GM19372 (cell line): ENCODE measurements around the gene MAPK13.

ENCODE experiments used
- ATAC-seq: cut with Tn5 transposase; IDR thresholded peaks from one replicate; pipeline ENCODE4 v1.9.1; 2021; ENCODE audit warnings: mild to moderate bottlenecking, low read depth, moderate library complexity; ENCODE audit not compliant: unreplicated experiment

The MAPK13 gene

DNA sequence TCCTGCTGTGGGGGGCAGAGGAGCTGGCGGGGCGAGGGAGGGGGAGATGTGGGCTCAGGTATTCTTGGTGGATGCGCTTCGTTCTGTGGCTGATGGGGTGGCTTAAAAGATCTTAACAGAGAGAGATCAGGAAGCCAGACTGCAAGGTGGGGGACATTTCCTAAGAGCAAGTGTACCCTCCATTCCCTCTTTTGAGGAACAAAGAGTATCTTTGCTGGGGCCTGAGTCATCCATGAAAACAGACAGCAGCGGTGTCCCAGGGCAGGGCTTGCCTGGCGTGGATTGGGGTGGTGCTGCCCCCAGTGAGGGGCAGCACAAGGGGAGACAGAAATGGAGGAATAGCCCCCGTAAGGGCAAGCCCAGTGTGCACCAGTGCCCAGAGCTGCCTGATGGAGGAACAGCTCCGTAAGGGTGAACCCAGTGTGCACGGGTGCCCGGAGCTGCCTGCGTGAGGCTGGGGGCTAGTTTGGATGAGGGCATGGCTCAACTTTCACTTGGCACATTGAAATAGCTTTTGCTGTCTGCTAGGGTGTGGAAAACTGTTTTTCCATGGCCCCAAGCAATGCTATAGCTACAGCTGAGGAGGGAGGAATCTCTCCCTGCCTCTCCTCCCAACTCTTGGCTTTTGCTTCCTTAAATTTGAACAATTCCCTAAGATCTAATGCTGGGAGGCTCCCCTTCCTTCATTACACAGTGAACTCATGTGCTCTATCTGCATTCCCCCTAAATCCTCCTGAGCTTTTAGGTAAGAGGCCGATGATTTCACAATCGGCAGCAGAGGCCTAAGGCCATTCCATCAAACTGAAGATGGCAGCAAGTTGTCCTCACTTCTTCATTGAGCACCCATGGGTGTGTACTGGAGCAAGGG lies 12.9 kb downstream of the MAPK13 start:
- no peak for ATAC-seq

DNA sequence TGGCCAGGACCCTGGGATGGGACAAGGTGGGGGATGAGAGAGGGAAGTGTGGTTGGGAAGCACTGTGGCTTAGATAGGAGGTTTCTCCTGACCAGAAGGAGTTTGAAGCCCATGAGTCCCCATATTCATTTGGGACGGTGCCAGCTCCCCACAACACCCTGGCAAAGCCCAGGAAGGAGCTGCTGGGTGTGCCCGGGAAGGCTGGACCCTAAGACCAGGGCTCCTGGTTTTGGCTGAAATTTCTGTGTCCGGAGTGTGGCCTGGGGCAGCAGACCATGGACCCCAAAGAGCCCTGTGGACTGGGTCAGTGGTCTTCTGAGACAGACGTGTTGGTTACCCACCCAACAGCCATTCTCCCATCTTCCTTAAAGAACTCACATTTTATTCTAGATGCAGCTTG lies 15.2 kb downstream of the MAPK13 start:
- ATAC-seq = no peak

GRCh38 chr6:36147294-36147693 lies 17.0 kb downstream of the MAPK13 start:
- ATAC-seq = no peak

DNA sequence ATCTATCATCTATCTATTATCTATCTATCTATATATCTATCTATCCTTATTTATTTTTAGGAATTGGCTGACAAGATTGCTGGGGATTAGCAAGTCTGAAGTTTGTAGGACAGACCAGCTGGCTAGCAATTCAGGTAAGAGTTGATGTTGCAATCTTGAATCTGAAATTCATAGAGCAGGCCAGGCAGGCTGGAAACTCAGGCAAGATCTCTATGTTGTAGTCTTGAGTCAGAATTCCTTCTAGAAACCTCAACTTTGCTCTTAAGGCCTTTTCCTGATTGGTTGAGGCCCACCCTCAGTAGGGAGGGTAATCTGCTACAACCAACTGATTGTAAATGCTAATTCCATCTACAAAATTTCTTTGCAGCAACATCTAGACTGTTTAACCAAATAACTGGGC lies 19.2 kb downstream of the MAPK13 start:
- no peak for ATAC-seq

- ATAC-seq = no peak
Measured at GRCh38 chr6:36150283-36150682, 20.0 kb downstream of the MAPK13 start.

DNA sequence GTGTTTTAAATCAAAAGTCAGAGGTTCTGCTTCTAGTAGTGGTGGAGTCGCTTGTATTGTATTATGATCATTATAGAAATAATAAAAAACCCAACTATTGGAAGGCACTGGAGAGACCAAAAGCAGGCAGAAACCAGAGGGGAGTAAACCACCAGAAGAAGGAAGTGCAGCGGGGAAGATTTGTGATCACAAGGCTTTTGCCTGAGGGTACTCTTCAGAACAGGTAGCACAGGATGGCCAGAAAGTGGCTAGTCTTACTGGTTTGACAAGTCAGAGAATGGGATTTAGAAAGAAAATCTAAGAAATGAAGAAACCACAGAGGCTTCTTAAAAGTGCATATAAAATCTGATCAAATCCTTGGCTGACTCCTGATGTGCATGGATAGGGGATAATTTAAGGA lies 24.0 kb downstream of the MAPK13 start:
- no peak for ATAC-seq

GRCh38 chr6:36155662-36156061 lies 25.3 kb downstream of the MAPK13 start:
- ATAC-seq = no peak

GRCh38 chr6:36160147-36160760 lies 29.9 kb downstream of the MAPK13 start:
- no peak for ATAC-seq

DNA sequence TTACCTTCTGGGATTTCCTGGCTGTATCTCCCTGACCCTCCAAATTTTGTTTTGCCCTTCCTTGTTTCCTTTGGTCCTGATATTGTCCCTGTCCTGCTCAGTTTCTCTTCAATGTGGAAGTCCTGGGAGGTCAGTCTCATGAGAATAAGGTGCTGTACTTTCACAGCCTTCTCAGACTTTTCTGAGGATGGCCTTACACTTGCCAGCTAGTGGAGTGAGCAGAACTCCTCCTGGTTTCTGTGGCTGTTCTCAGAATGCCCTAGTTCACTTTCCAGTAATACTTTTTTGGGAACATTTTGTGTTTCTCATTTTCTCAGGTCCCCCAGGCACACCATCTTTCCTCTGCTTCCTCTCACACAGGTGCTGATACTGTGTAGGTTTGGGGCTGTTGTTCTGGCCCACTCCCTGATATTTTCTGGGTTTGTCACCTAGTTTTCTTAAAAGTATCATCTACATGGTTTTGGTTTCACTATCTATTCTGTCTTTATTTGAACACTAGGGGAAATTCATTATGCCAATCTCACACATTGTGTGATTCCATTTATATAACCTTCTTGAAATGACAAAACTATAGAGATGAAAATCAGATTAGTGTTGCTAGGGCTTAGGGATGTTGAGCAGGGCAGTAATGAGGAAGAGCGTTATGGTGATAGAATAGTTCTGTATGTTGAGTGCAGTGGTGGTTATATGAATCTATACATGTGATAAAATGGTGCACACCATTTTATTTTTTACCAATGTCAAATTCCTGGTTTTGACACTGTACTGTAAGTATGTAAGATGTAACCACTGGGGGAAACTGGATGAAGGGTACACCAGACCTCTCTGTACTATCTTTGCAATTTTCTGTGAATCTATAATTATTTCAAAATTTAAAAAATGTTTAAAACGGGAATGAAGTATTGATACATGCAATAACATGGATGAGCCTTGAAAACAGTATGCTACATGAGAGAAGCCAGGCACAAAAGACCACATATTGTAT lies 39.0 kb downstream of the MAPK13 start:
- ATAC-seq = no peak

DNA sequence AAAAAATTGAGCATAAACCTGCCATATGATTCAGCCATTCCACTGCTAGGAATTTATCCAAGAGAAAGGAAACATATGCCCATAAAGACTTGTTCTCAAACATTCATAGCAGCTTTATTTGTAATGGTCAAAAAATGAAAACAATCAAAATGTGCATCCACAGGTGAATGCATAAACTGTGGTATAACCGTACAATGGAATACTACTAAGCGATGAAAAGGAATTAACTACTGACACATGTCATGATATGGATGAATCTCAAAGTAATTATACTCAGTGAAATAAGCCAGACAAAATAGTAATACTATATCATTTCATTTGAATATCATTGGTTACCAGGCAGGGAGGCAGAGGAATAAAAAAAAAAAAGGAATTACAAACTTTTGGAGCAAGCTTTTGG lies 40.4 kb downstream of the MAPK13 start:
- ATAC-seq = no peak

DNA sequence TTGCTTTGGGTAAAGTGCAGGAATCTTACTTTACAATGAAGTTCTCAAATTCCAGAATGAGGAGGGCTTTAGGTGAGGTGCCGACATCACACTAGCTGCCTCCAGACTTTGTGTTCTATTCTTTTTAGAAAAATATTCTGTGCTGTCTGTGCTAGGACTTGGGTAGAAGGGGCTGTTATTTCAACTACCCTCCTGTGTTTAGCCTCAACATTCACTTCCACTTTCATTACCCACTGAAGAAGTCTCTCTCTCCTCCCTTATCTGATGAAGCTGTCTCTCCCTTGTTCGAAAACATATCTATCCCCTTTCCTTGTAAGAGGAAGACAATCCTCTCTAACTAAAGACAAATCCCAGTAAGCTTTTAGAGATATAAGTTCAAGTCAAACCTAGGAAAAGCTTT lies 41.3 kb downstream of the MAPK13 start:
- no peak for ATAC-seq

DNA sequence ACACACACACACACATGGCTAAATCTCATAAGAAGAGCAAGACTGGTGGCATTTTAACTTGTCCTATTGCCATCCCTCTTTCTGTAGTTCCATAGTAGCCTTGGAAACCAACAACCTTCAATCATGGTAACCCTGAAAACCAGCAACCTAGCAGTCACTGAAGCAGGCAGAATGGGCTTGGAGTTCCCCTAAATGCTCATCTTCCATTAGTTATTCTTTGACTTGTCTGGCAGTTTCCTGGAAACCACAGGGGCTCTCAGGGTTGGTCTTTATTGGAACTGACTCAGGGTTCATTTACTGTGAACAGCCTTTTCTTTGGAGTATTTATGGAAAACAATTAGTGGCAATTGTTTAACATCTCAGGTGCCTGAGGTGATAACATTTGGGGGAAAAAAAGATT lies 46.9 kb downstream of the MAPK13 start:
- no peak for ATAC-seq

- no peak for ATAC-seq
Measured at GRCh38 chr6:36178544-36178943, 48.2 kb downstream of the MAPK13 start.

GRCh38 chr6:36180126-36180525 lies 49.8 kb downstream of the MAPK13 start:
- no peak for ATAC-seq

DNA sequence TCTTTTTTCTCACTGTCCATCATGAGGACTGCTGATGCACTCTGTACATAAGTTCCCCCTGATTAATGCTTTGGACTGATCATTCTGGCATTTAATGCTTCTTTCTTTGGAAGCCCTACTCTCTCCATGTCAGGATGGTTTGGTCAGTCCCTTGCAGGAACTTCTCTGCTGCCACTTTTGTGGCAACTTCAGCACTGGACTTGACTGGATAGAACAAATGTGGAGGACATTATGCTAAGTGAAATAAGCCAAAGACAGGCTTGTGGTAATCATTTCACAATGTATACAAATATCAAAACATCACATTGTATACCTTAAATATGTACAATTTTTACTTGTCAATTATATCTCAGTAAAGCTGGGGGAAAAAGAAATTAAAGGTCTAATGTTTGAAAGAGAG lies 54.0 kb downstream of the MAPK13 start:
- ATAC-seq = no peak

GRCh38 chr6:36186199-36186598 lies 55.9 kb downstream of the MAPK13 start:
- ATAC-seq = no peak

DNA sequence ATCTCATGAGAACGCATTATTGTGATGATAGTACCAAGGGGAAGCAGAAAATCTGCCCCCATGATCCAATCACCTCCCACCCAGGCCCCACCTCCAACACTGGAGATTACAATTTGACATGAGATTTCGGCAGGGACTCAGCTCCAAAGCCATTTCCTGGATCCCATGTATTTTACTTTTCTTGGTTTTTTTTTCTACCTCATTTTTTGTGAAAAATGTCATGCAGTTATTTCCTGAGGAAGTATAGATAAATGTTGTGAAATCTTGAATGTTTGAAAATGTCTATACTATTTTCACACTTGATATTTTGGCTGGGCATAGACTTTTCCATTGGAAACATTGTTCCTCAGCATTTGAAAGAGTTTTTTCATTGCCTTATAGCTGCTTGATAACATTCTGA lies 57.1 kb downstream of the MAPK13 start:
- ATAC-seq = no peak
